GM19099 (cell line): ENCODE measurements around the gene ZNRF1.

Source experiments
- POLR2A ChIP-seq: IDR thresholded peaks from 3 replicates; pipeline ENCODE4 v1.6.1; 2011; ENCODE audit warnings: low read depth; ENCODE audit not compliant: insufficient read length; ENCODE audit errors: extremely low read depth

ZNRF1 gene

DNA sequence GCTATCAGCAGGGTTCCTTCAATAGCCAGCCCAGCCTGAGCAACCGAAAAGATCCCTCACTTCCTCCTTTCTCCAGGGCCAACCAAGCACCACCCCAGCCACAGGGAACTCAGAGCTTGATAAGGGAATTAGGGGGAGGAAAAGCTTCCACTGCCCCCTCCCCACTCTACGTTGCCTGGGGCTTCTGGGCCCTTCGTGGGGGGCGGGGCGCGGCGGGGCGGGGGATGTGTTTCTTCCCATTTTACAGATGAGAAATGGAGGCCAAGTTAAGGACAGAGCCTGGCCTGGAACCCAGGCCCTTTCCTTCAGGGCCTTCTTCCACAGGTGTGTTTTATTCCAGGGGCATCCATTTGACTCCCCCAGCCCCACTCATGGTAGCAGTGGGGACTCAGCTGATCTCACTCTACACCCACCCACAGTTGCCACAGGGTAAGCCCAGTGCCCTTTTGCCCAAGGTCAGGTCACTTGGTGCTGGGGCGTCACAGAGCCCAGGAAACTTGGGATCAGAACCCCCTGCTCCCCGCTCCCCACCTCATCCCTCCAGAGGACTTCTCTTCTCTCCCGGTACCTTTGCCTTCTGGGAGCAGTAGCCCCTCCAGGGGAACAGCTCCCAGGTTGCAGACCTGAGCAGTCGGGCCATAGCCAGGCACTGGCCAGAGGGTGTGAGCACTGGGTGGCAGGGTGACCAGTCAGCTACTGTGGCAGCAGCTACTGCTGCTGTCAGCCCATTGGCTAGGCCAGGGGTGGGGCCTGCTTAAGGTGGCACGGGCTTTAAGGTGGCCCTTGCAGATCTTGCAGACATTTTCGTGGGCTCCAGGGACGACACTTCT, 117.5 kb downstream of the ZNRF1 start, which contains the start of gene LDHD:
Gene LDHD, minus strand, starts transcription at position 700 of the 830 bp plus-strand sequence. Its CDS starts 60 bp downstream, at position 640.
- TF ChIP-seq POLR2A: no peak

DNA sequence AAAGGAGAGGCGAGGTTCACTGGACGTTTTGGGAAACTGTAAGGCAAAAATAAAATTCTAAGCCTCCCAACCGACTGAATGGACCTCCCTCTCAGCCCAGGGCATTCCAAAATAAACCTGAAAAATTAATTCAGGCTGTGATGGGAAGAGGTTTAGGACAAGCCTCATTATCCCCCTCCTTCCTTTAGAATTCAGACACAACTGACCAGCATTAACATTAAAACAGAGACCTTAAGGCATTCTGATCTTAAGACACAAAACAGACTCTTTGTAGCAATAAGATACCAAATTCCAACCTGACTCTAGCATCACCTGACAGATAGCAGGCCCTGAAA, 118.1 kb downstream of the ZNRF1 start:
- TF ChIP-seq POLR2A: no peak

DNA sequence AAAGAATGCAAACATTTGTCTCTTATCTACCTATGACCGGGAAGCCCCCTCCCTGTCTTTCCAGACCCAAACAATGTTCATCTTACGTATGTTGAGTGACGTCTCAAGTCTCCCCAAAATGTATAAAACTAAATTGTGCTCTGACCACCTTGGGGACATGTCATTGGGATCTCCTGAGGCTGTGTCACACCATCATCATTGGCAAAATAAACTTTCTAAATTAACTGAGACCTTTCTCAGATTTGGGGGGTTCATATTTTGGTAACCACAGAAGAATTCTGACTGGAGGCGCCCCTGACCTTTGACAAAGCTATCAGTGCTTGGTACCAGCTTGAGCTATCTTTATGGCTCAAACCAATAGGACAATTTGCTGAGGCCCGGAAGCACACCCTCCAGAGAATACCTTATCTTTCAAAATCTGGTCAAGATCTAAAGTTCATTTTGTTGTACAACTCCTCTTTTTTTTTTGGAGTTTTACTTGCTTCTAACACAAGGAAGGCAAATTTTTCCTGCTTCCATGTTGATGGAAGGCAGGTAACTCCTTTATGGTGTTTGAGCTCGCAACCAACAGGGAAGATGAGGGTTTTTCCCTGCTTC, 120.2 kb downstream of the ZNRF1 start:
- no peak for TF ChIP-seq POLR2A

DNA sequence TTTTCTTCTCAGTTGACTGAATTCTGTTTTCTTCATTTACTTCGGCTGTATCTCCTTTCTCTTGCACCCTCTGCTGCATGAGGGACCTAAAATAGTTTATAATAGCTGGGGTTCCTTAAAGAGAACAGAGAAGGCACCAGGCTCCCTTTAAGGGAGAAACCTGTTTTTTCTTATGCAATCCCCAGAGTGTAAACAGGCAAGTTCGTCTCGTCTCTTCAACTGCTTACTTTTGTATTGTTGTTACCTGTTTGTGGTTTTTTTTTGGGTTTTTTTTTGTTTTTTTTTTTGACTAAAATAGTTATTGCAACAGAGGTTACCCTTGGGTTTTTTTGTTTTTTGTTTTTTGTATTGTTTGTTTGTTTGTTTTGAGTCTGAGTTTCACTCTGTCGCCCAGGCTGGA, 121.4 kb downstream of the ZNRF1 start:
- no peak for TF ChIP-seq POLR2A

DNA sequence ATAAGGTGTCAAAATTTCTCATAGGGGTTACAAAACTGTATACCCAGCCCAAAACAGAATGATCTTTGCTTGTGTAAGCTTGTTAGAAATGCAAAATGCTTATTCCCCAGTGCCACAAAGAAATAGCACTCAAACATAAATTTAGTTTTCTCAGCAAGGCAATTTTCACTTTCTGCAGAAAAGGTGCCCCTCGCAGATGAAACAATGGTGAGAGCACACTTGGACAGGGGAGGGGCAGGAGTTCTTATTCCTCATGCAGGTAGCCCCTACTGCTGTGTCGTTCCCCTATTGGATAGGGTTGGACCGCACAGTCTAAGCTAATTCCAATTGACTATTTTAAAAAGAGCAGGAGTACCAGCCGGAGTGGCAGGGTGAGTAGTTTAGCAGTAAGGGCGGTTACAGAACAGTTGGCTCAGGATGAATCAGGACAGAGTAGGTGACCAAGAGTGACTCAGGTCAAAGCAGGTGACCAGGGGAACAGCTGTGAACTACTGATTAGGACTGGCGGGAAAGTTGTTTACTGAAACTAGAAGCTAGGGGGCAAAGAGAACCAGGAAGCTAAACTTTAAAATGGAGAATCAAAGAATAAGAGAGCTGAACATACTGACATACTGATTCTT, 123.2 kb downstream of the ZNRF1 start:
- no peak for TF ChIP-seq POLR2A

DNA sequence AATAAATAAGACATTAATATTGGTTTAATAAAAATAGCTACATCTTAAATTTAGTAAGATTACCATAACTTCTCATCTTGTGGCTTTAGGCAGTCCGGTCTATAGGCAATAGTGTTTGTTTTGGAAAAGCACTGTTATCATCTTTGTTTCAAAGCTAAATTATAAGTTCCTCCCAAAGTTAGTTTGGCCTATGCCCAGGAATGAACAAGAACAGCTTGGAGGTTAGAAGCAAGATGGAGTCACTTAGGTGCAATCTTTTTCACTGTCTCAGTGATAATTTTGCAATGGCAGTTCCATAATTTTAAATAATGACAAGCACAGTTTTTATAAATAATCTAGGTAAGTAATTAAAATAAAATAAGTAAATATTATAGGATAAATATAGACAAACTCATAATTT, 123.8 kb downstream of the ZNRF1 start:
- no peak for TF ChIP-seq POLR2A

DNA sequence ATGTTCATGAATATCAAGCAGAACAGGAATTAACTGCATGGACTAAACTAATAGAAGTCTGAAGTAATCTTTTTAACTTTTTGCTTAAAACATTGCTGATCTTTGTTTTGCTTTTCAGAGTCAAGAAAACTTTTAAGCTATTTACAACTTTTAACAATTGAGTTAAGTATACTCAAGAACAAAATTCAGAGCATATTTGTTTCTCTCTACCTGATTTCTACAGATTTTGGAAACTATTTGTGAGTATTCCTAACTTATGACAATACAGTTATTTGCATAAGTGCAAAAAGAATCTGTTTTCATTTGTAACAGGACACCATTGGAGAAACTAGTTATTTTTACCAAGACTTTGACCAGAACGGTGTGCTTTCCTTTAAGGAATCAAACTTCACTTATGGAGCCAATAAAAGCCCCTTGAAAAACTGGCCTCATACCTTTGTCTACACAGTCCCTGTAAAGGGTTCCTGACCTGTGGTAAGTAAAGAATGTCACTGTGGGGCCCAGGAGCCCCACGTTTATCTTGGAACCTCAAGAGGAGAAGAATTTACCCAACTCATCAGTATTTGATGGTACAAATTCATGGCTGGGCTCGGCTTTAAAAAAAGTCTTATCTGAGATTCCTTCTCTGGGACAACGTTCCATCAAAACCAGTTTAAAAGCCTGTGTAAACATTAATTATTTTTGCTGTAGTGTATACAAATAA, 129.0 kb downstream of the ZNRF1 start:
- TF ChIP-seq POLR2A: no peak

DNA sequence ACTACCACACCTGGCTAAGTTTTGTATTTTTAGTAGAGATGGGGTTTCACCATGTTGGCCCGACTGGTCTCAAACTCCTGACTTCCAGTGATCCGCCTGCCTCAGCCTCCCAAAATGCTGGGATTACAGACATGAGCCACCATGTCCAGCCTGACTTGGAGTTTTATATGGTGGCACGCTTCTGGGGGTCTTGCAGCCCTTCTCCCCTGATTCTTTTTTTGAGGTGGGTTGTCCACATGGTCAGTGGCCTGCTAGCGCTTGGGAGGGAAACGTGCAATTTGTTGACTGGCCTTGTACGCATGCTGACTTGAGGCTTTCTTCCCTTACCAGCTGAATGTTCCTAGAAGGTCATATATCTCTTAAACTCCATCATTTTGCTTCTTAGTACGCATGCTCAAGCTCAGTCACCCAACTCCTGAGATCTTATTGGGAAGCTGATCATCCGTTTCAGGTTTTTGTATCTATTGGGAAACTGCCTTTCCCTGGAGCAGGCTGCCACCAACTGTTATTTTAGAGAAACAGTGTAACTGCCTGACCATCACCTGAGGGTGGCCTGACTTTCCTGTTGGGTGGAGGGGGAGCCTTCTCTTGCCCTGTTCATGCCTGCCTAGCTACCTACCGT, 131.4 kb downstream of the ZNRF1 start:
- TF ChIP-seq POLR2A: no peak

DNA sequence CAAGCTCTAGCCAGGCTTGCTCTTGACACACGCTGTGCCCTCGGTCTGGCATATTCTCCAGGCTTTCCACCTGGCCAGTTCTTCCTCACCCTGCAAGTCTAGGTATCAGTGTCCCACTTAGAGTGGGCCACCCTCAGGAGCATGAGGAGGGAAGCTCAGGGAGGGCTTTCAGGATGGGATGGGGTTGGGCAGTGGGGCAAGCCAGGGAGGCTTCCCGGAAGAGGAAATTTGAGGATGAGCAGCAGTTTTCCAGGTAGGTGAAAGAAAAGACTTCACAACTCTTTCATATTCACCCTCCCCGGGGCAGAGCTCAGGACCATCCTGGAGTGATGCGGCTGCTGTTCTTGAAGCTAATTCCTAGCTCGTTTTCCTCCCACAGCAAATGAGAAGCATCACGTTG, 132.3 kb downstream of the ZNRF1 start:
- no peak for TF ChIP-seq POLR2A

DNA sequence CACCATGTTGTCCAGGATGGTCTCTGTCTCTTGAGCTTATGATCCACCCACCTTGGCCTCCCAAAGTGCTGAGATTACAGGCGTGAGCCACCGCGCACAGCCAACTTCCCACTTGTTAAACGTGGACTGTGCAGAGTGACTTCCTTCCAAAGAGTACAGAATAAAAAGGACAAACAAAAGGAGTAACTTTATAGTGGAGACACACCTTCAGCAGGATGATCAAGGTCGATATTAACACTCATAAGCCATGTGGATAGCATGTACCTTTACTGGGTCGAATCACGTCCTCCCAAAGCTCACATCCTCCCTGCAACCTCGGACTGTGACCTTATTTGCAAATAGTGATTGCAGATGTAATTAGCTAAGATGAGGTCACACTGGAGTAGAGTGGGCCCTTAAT, 139.4 kb downstream of the ZNRF1 start:
- TF ChIP-seq POLR2A: no peak

DNA sequence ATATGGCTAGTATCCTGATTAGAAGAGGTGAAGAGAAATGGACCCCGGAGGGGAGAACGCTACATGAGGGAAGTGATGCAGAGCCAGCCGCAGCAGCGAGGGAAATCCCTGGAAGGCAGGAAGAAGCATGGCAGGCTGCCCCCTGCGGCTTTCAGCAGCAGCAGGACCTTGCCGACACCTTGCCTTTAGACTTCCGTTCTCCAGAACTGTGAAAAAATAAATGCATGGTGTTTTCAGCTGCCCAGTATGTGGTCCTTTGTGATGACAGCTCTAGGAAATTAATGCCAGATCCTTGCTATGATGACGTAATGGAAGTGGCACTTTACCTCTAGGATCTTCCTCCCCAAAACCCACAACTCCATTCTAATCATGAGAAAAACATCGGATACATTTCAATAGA, 139.8 kb downstream of the ZNRF1 start:
- TF ChIP-seq POLR2A: no peak

DNA sequence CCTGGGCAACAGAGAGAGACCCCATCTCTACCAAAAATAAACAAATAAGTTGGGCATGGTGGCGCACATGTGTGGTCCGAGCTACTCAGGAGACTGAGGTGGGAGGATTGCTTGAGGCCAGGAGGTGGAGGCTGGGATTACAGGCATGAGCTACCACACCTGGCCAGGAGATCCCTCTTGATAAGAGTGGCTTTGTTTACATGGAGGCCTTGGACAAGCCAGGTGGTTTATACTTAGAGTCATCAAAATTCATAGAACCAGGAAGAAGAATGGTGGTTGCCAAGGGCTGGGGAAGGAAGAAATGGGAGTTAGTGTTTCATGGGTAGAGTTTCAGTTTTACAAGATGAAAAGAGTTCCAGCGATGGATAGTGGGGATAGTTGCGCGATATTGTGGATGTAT, 140.7 kb downstream of the ZNRF1 start:
- TF ChIP-seq POLR2A: no peak

DNA sequence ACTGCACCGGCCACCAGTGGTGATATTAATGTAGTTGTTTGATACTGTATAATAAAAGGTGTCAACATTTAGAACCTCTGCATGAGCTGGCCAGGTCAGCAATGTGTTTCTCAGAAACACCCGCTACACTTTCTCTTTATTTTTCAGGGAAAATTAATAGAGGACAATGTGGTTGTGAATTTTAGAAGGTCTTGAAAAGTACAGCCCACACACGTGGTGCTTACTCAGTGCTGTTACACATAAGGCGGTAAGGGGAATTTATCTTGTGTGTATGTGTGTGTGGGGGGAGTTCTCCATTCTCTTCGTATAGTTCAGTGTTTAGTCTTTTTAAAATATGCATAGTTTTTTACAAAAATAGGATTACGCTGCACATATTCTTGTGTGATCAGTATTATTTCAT, 145.1 kb downstream of the ZNRF1 start:
- no peak for TF ChIP-seq POLR2A

DNA sequence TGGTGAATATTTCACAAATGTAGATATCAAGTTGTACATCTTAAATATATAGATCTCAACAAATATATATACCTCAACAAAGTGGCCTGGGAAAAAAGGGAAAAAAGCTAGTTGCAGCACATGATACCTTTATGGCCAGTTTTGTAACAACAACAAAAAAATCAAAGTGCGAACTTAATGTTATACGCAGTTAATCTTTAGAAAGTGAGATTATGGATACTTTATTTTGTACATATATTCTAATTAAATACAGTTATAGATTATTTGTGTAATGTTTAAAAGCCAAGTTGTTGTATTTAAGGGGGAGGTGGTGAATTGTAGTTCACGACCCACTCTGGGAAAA, 149.1 kb downstream of the ZNRF1 start:
- no peak for TF ChIP-seq POLR2A
